Activated B cell treated with CpG ODN at 0.5 μM for 24 hours (primary cell): ENCODE data around the gene PDE1C. TPM values are rescaled to one million over a fixed set of nuclear protein-coding genes. Genes with fewer than 3 reads are reported as not detected.

ENCODE experiments used
- ATAC-seq: fragments of 200-7000 bp; cut with Tn5 transposase; one replicate; pipeline ENCODE4 v1.10.0; 2021; ENCODE audit warnings: low read depth, mild to moderate bottlenecking, moderate library complexity
- CTCF ChIA-PET: fragments of 350-600 bp; sonication (Branson Sonifier 250); formaldehyde crosslinking; loops from one replicate; lab custom pipeline; 2021; ENCODE audit warnings: antibody characterized with exemption; lab: Charles Lee
- POLR2A ChIA-PET: fragments of 350-600 bp; sonication (Branson Sonifier 250); formaldehyde crosslinking; loops from one replicate; lab custom pipeline; 2021; ENCODE audit warnings: antibody characterized with exemption; lab: Charles Lee
- DNase-seq: peaks from one replicate; pipeline ENCODE4 v3.0.0; 2022
- H3K27ac Mint-ChIP-seq: one replicate; pipeline ENCODE4 v1.8.0; 2020; ENCODE audit warnings: mixed read lengths
- H3K27me3 Mint-ChIP-seq: one replicate; pipeline ENCODE4 v1.8.0; 2021; ENCODE audit warnings: mixed read lengths
- H3K36me3 Mint-ChIP-seq: one replicate; pipeline ENCODE4 v1.8.0; 2021; ENCODE audit warnings: low read depth, mixed read lengths
- H3K4me1 Mint-ChIP-seq: one replicate; pipeline ENCODE4 v1.8.0; 2021; ENCODE audit warnings: mixed read lengths
- H3K4me3 Mint-ChIP-seq: one replicate; pipeline ENCODE4 v1.8.0; 2020; ENCODE audit warnings: mild to moderate bottlenecking, mixed read lengths
- H3K9me3 Mint-ChIP-seq: one replicate; pipeline ENCODE4 v1.8.0; 2020; ENCODE audit warnings: mixed read lengths
- CTCF ChIP-seq: fragments of 200-600 bp; IDR thresholded peaks from one replicate; pipeline ENCODE4 v1.8.0; 2022; ENCODE audit warnings: antibody characterized with exemption, mild to moderate bottlenecking
- intact Hi-C: fragments of 100-400 bp; cut with micrococcal nuclease; formaldehyde crosslinking; loops from one replicate; pipeline ENCODE4 v1.15.1; 2024
- total RNA-seq: library from RNA; stranded (reverse); gene quantifications from 2 replicates; pipeline ENCODE4 v1.2.3, GENCODE V29; 2022

PDE1C gene
- total RNA-seq, 1 donor from 2014 or later, result not detected

DNA sequence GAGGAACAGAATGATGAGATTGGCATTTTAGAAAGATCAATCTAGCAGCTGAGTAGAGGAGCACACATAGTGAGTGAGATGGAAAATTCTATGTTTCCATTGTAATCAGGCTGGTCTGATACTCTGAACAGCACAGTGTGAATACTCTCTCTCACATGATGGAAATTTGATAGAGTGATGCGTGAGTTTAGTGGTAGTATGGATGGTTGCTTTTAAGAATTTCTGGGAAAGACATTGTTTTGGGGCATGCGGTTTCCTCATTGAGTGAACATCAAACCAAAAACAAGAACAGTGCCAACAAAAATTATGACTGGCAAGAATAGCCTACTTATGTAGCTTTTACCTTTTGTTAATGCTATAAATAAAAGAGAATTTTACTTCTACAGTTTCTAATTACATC lies 183.2 kb downstream of the PDE1C start:
- peaks cover 5% of the 10 kb centered on the region for H3K9me3 Mint-ChIP-seq
- no peaks in the 10 kb centered on the region for H3K27me3 Mint-ChIP-seq
- no peak for TF ChIP-seq CTCF
- ChIA-PET POLR2A (no interaction called here), CTCF (no interaction called here)
- DNase-seq (no peak), ATAC-seq (no peak)
- H3K4me3 Mint-ChIP-seq, result no peak overlapping the region
- no peaks in the 10 kb centered on the region for H3K4me1 Mint-ChIP-seq
- H3K27ac Mint-ChIP-seq, result no peak overlapping the region
- no peaks in the 10 kb centered on the region for H3K36me3 Mint-ChIP-seq
- intact Hi-C loops, result no loop called here

DNA sequence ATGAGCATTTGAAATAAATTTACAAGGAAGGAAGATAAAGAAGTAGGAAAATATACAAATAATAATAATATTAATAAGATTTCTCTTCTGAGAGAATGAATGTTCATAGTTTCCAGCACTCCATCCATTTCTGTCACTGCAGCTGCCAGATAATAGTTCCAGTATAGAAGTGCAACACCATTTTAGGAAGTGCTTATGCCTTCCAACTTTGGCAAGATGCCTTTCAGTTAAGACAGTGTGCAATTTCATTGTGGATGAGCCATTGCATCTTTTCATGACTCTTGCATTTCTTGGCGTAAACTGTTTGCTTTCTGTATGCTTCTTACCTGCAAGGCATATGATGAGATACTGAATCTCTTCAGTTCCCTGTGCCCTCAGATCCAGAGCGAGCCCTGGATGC lies 185.0 kb downstream of the PDE1C start:
- DNase-seq, result no peak
- H3K4me1 Mint-ChIP-seq, result no peaks in the 10 kb centered on the region
- no peak overlapping the region for H3K4me3 Mint-ChIP-seq
- no peak overlapping the region for H3K27ac Mint-ChIP-seq
- POLR2A ChIA-PET, result no interaction called here
- H3K36me3 Mint-ChIP-seq, result no peaks in the 10 kb centered on the region
- no peak for TF ChIP-seq CTCF
- peaks cover 5% of the 10 kb centered on the region for H3K9me3 Mint-ChIP-seq
- no peak for ATAC-seq
- intact Hi-C loops, result no loop called here
- no peaks in the 10 kb centered on the region for H3K27me3 Mint-ChIP-seq
- CTCF ChIA-PET, result no interaction called here

- Mint-ChIP-seq H3K4me1 (no peaks in the 10 kb centered on the region), H3K27me3 (no peaks in the 10 kb centered on the region), H3K36me3 (no peaks in the 10 kb centered on the region), H3K9me3 (peaks cover 5% of the 10 kb centered on the region), H3K27ac (no peak overlapping the region), H3K4me3 (no peak overlapping the region)
- DNase-seq, result no peak
- intact Hi-C loops, result no loop called here
- ChIA-PET POLR2A (no interaction called here), CTCF (no interaction called here)
- TF ChIP-seq CTCF, result no peak
- no peak for ATAC-seq
Observed at GRCh38 chr7:31883761-31884164, 186.4 kb downstream of the PDE1C start.

GRCh38 chr7:31882187-31882586 lies 188.0 kb downstream of the PDE1C start:
- Mint-ChIP-seq H3K4me1 (no peaks in the 10 kb centered on the region), H3K4me3 (no peak overlapping the region), H3K27me3 (no peaks in the 10 kb centered on the region), H3K9me3 (peaks cover 5% of the 10 kb centered on the region), H3K36me3 (no peaks in the 10 kb centered on the region), H3K27ac (no peak overlapping the region)
- POLR2A ChIA-PET, result no interaction called here
- intact Hi-C loops, result no loop called here
- ATAC-seq, result no peak
- no peak for TF ChIP-seq CTCF
- no peak for DNase-seq
- CTCF ChIA-PET, result no interaction called here

DNA sequence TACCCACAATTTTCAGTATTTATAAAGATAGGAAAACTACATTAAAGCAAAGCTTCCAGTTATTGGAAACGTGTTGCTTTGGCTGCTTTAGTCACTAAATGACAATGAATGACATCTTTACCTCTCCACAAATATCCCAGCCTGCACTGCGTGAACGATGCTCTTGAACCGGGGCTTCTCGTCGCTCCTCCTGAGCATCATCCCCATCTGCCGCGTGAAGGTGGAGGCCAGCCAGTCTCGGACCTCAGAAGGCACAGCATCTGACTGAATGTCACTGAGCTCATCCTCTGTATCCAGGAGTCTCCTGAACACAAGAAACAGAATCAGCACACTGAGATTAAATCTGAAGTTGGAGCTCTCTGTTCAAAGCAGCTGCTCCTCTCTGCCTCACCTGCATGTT lies 191.3 kb downstream of the PDE1C start:
- DNase-seq, result no peak
- H3K4me1 Mint-ChIP-seq, result no peaks in the 10 kb centered on the region
- no peak overlapping the region for H3K27ac Mint-ChIP-seq
- H3K9me3 Mint-ChIP-seq, result no peaks in the 10 kb centered on the region
- CTCF ChIA-PET, result no interaction called here
- no peak for TF ChIP-seq CTCF
- POLR2A ChIA-PET, result no interaction called here
- H3K27me3 Mint-ChIP-seq, result no peaks in the 10 kb centered on the region
- intact Hi-C loops, result no loop called here
- H3K4me3 Mint-ChIP-seq, result no peak overlapping the region
- no peak for ATAC-seq
- no peaks in the 10 kb centered on the region for H3K36me3 Mint-ChIP-seq
